IMR-90 (cell line): ENCODE measurements around the gene TMEM120A. TPM values are rescaled to one million over a fixed set of nuclear protein-coding genes. Genes with fewer than 3 reads are reported as not detected.
A peak's percentile ranks its signal among the peaks of the same experiment; 100 is the strongest.

Source experiments
- ATAC-seq: fragments of 200-7000 bp; cut with Tn5 transposase; 2 replicates; pipeline ENCODE4 v1.9.1; 2020; ENCODE audit warnings: low read depth, mild to moderate bottlenecking, moderate library complexity
- BruUV-seq: library from RNA; stranded (reverse); fragments of 400-500 nt; replicated peaks from 2 replicates; lab custom pipeline; 2021; lab: Mats Ljungman, UMichigan
- CTCF ChIA-PET: fragments of 300-600 bp; formaldehyde crosslinking; extraction: SDS; loops from one replicate; lab custom pipeline; 2021; ENCODE audit warnings: antibody characterized with exemption; lab: Yijun Ruan, JAX
- POLR2A ChIA-PET: fragments of 300-600 bp; sonication (Branson Sonifier 250); formaldehyde crosslinking; loops from one replicate; lab custom pipeline; 2022; ENCODE audit warnings: antibody characterized with exemption; ENCODE audit not compliant: unreplicated experiment; lab: Charles Lee
- DNase-seq: peaks from one replicate; pipeline ENCODE4 v3.0.0; 2013
- H2AFZ ChIP-seq: replicated peaks from 2 replicates; pipeline ENCODE3; 2013; ENCODE audit warnings: low read length, mild to moderate bottlenecking; ENCODE audit not compliant: poor library complexity
- H2AK5ac ChIP-seq: 2 replicates; pipeline ENCODE4 v1.6.1; 2013; ENCODE audit warnings: low read depth, low read length, inconsistent platforms
- H2AK9ac ChIP-seq: replicated peaks from 2 replicates; pipeline ENCODE3; 2013; ENCODE audit warnings: mild to moderate bottlenecking, low read depth, low read length, moderate library complexity; ENCODE audit not compliant: poor library complexity
- H2BK120ac ChIP-seq: 2 replicates; pipeline ENCODE4 v1.6.1; 2013; ENCODE audit warnings: low read depth, low read length, inconsistent platforms
- H2BK15ac ChIP-seq: 3 replicates; pipeline ENCODE4 v1.6.1; 2013; ENCODE audit warnings: low read depth, low read length, inconsistent platforms
- H2BK20ac ChIP-seq: 2 replicates; pipeline ENCODE4 v1.6.1; 2013; ENCODE audit warnings: low read depth, mild to moderate bottlenecking, inconsistent platforms, low read length, moderate library complexity
- H2BK5ac ChIP-seq: 2 replicates; pipeline ENCODE4 v1.6.1; 2013; ENCODE audit warnings: mild to moderate bottlenecking, low read depth, low read length, inconsistent platforms; ENCODE audit not compliant: poor library complexity, severe bottlenecking
- H3K14ac ChIP-seq: replicated peaks from 2 replicates; pipeline ENCODE4 v1.6.1; 2013; ENCODE audit warnings: low read depth, low read length, inconsistent platforms
- H3K18ac ChIP-seq: 2 replicates; pipeline ENCODE4 v1.6.1; 2013; ENCODE audit warnings: low read depth, low read length, control low read depth
- H3K23ac ChIP-seq: 2 replicates; pipeline ENCODE4 v1.6.1; 2013; ENCODE audit warnings: low read depth, low read length, inconsistent platforms
- H3K27ac ChIP-seq: 2 replicates; pipeline ENCODE4 v1.5.1; 2013; ENCODE audit warnings: mild to moderate bottlenecking, control low read depth, low read length; ENCODE audit not compliant: insufficient read depth
- H3K27me3 ChIP-seq: 2 replicates; pipeline ENCODE4 v1.6.1; 2013; ENCODE audit warnings: low read length; ENCODE audit not compliant: control insufficient read depth, insufficient read depth
- H3K36me3 ChIP-seq: 2 replicates; pipeline ENCODE4 v1.6.1; 2013; ENCODE audit warnings: low read length, mixed read lengths; ENCODE audit not compliant: control insufficient read depth, insufficient read depth
- H3K4ac ChIP-seq: 2 replicates; pipeline ENCODE4 v1.6.1; 2013; ENCODE audit warnings: low read depth, low read length, inconsistent platforms
- H3K4me1 ChIP-seq: 2 replicates; pipeline ENCODE4 v1.6.1; 2013; ENCODE audit warnings: low read length, mixed read lengths; ENCODE audit not compliant: control insufficient read depth, insufficient read depth
- H3K4me2 ChIP-seq: 2 replicates; pipeline ENCODE4 v1.6.1; 2013; ENCODE audit warnings: low read depth, mild to moderate bottlenecking, control low read depth, low read length, moderate library complexity
- H3K4me3 ChIP-seq: 2 replicates; pipeline ENCODE4 v1.5.1; 2013; ENCODE audit warnings: low read depth, mild to moderate bottlenecking, control low read depth, low read length, moderate library complexity; ENCODE audit not compliant: insufficient read depth
- H3K56ac ChIP-seq: 2 replicates; pipeline ENCODE4 v1.6.1; 2013; ENCODE audit warnings: low read length, inconsistent platforms; ENCODE audit not compliant: insufficient read depth; ENCODE audit errors: extremely low read depth
- H3K79me1 ChIP-seq, 2 experiments: 2 replicates each; pipeline ENCODE4 v1.6.1; 2013; ENCODE audit warnings: low read length in 2 of 2, inconsistent platforms in 1 of 2, low read depth in 1 of 2
- H3K9ac ChIP-seq: 2 replicates; pipeline ENCODE4 v1.6.1; 2013; ENCODE audit warnings: low read depth, low read length, control low read depth
- H3K9me1 ChIP-seq: 2 replicates; pipeline ENCODE4 v1.6.1; 2013; ENCODE audit warnings: low read length, inconsistent platforms; ENCODE audit not compliant: insufficient read depth
- H3K9me3 ChIP-seq: 2 replicates; pipeline ENCODE4 v1.6.1; 2013; ENCODE audit warnings: low read length; ENCODE audit not compliant: control insufficient read depth, insufficient read depth
- H4K20me1 ChIP-seq: 2 replicates; pipeline ENCODE4 v1.6.1; 2013; ENCODE audit warnings: low read length, inconsistent platforms; ENCODE audit not compliant: insufficient read depth
- H4K5ac ChIP-seq: 2 replicates; pipeline ENCODE4 v1.6.1; 2013; ENCODE audit warnings: mild to moderate bottlenecking, low read depth, low read length, control low read depth
- H4K8ac ChIP-seq, 2 experiments: 2 replicates each; pipeline ENCODE4 v1.6.1; 2013; ENCODE audit warnings: low read depth in 2 of 2, low read length in 2 of 2, control low read depth in 1 of 2, inconsistent platforms in 1 of 2
- H4K91ac ChIP-seq: 2 replicates; pipeline ENCODE4 v1.6.1; 2013; ENCODE audit warnings: low read depth, low read length, inconsistent platforms; ENCODE audit not compliant: insufficient read depth
- BHLHE40 ChIP-seq: fragments of 150-350 bp; IDR thresholded peaks from 2 replicates; pipeline ENCODE4 v1.6.1; 2016; ENCODE audit warnings: mild to moderate bottlenecking, low read depth, low read length
- CEBPB ChIP-seq: IDR thresholded peaks from 2 replicates; pipeline ENCODE4 v1.6.1; 2012; ENCODE audit warnings: low read depth, low read length, improper control_type of control experiment
- FOS ChIP-seq: fragments of 150-350 bp; IDR thresholded peaks from 2 replicates; pipeline ENCODE4 v1.6.1; 2016; ENCODE audit warnings: low read depth, low read length
- MXI1 ChIP-seq: IDR thresholded peaks from 2 replicates; pipeline ENCODE4 v1.6.1; 2012; ENCODE audit warnings: low read depth, mild to moderate bottlenecking, low read length, moderate library complexity, borderline replicate concordance
- NFE2L2 ChIP-seq: fragments of 150-350 bp; IDR thresholded peaks from 2 replicates; pipeline ENCODE4 v1.6.1; 2016; ENCODE audit warnings: low read depth, mild to moderate bottlenecking, low read length
- POLR2A ChIP-seq: IDR thresholded peaks from 2 replicates; pipeline ENCODE4 v1.6.1; 2012; ENCODE audit warnings: mild to moderate bottlenecking, low read depth, low read length
- RAD21 ChIP-seq: IDR thresholded peaks from 2 replicates; pipeline ENCODE4 v1.6.1; 2012; ENCODE audit warnings: low read length, improper control_type of control experiment
- WGBS, 2 experiments: methylation state at CpG; one replicate each; pipeline versions ENCODE4 v1.1.5 to v1.1.7; 2013; ENCODE audit warnings: missing lambda C conversion rate in 2 of 2; ENCODE audit not compliant: insufficient read length in 1 of 2; ENCODE audit errors: extremely low coverage in 2 of 2; 5-methylcytosine and 5-hydroxymethylcytosine counted together
- dilution Hi-C: fragments of 300-500 bp; cut with HindIII; formaldehyde crosslinking; loops from one replicate; pipeline ENCODE4 v1.14.3; 2018; ENCODE audit warnings: low sequenced_read_pairs; ENCODE audit not compliant: unreplicated experiment
- in situ Hi-C: fragments of 300-500 bp; cut with MboI; formaldehyde crosslinking; loops from 3 replicates; pipeline ENCODE4 v1.14.3; 2019; ENCODE audit warnings: low sequenced_read_pairs, inconsistent platforms, mixed read lengths
- intact Hi-C: fragments of 100-400 bp; cut with micrococcal nuclease; formaldehyde crosslinking; loops from 2 replicates; pipeline ENCODE4 v1.10.0; 2022
- polyA plus RNA-seq, 3 experiments: library from polyadenylated mRNA; depleted of rRNA; stranded (reverse); fragments of >200 nt; gene quantifications; 2 replicates each; pipeline ENCODE4 v1.2.3, GENCODE V29; 2012; ENCODE audit warnings: low replicate concordance in 1 of 3
- total RNA-seq: library from RNA; depleted of rRNA; stranded (reverse); fragments of >200 nt; gene quantifications from 2 replicates; pipeline ENCODE4 v1.2.3, GENCODE V29; 2012
- TF ChIP-seq, protein P1 (sequence below): conservative IDR thresholded peaks from 2 replicates; pipeline ENCODE4 v1.5.1; 2012; ENCODE audit warnings: mild to moderate bottlenecking, low read depth, low read length, improper control_type of control experiment
- TF ChIP-seq, protein P2 (sequence below): fragments of 150-350 bp; IDR thresholded peaks from 2 replicates; pipeline ENCODE4 v1.6.1; 2017; ENCODE audit warnings: mild to moderate bottlenecking, antibody characterized with exemption, low read length, low read depth

The TMEM120A gene
- total and polyA plus RNA-seq, 2 of the 4 experiments (the other 2 are of a cell fraction), result 32.1 to 39.3 TPM

DNA sequence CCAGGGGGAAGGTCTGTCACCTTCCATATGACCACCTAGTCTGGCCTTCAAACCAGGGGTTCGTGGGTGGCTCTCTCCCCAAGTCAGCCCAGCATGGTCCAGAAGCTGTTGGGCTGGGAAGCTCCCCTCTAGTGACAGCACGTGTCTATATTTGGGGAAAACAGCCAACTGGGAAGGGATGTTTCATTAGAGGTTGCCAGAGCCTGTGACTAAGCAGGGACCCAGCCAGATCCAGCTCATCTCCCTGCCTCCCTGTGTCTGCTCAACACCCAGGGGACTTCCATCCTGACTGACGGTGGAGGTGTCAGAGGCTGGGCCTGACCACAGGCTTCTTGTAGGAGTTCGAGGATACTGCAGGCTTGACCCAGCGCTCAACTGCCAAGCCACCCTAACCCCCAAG, 42.9 kb upstream of the TMEM120A start:
- peaks cover 13 to 59% of the 10 kb centered on the region in 2 experiments for H3K79me1 ChIP-seq
- in situ Hi-C loops (loop anchor here (25.0 kb wide), 1 partner anchor 500 kb away; no protein-coding TSS in a partner anchor), intact Hi-C loops (no loop called here), dilution Hi-C loops (no loop called here)
- H4K8ac ChIP-seq, result peak overlapping the region in 1 of 2 experiments; percentile 53; a peak in 1 of 4 replicates
- H3K9me1 ChIP-seq, result peaks cover 23% of the 10 kb centered on the region
- H3K27me3 ChIP-seq, result no peaks in the 10 kb centered on the region
- H3K56ac ChIP-seq, result no peak overlapping the region
- H3K4me3 ChIP-seq, result no peak overlapping the region
- peak overlapping the region; percentile 11; the same call in 1 of the 2 replicates for H3K23ac ChIP-seq
- H3K27ac ChIP-seq, result peak overlapping the region; percentile 28
- H3K36me3 ChIP-seq, result peaks cover 8% of the 10 kb centered on the region
- ATAC-seq, result peak; percentile 95
- peak overlapping the region; percentile 71 for H2AFZ ChIP-seq
- CTCF ChIA-PET, result interaction anchor here (1.4 kb wide), 1 partner anchor 11 kb away, joined by 14 read pairs; the partner anchor contains the start of genes MDH2 and STYXL1
- TF ChIP-seq, protein P1, sequence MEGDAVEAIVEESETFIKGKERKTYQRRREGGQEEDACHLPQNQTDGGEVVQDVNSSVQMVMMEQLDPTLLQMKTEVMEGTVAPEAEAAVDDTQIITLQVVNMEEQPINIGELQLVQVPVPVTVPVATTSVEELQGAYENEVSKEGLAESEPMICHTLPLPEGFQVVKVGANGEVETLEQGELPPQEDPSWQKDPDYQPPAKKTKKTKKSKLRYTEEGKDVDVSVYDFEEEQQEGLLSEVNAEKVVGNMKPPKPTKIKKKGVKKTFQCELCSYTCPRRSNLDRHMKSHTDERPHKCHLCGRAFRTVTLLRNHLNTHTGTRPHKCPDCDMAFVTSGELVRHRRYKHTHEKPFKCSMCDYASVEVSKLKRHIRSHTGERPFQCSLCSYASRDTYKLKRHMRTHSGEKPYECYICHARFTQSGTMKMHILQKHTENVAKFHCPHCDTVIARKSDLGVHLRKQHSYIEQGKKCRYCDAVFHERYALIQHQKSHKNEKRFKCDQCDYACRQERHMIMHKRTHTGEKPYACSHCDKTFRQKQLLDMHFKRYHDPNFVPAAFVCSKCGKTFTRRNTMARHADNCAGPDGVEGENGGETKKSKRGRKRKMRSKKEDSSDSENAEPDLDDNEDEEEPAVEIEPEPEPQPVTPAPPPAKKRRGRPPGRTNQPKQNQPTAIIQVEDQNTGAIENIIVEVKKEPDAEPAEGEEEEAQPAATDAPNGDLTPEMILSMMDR, result no peak
- TF ChIP-seq RAD21 (no peak), CEBPB (no peak), POLR2A (no peak), MXI1 (peak; percentile 75; the same call in 1 of the 2 replicates), BHLHE40 (peak; percentile 87), NFE2L2 (peak; percentile 34; the same call in 1 of the 2 replicates), FOS (peak; percentile 51; the same call in 1 of the 2 replicates)
- TF ChIP-seq, protein P2, sequence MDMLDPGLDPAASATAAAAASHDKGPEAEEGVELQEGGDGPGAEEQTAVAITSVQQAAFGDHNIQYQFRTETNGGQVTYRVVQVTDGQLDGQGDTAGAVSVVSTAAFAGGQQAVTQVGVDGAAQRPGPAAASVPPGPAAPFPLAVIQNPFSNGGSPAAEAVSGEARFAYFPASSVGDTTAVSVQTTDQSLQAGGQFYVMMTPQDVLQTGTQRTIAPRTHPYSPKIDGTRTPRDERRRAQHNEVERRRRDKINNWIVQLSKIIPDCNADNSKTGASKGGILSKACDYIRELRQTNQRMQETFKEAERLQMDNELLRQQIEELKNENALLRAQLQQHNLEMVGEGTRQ, result peak; percentile 81
- H3K18ac ChIP-seq, result peak overlapping the region; percentile 12; the same call in 1 of the 2 replicates
- no peak overlapping the region for H4K5ac ChIP-seq
- peak overlapping the region; percentile 63; the same call in 1 of the 2 replicates for H2BK120ac ChIP-seq
- peak overlapping the region; percentile 55; the same call in 1 of the 2 replicates for H2BK20ac ChIP-seq
- peak overlapping the region; percentile 82; the same call in 2 of the 3 replicates for H2BK15ac ChIP-seq
- H3K4me2 ChIP-seq, result no peak overlapping the region
- BruUV-seq, result no TSS peak
- no peak overlapping the region for H3K9ac ChIP-seq
- no CpG with 5 or more reads among the region's 5 CpGs for WGBS, 2 experiments
- peak overlapping the region; percentile 93 for H2AK9ac ChIP-seq
- H3K9me3 ChIP-seq, result no peaks in the 10 kb centered on the region
- H4K20me1 ChIP-seq, result peaks cover 10% of the 10 kb centered on the region
- peaks cover 6% of the 10 kb centered on the region for H3K4me1 ChIP-seq
- peak overlapping the region; percentile 93 for H2AK5ac ChIP-seq
- peak overlapping the region; percentile 69 for H2BK5ac ChIP-seq
- peak overlapping the region; percentile 89; the same call in 1 of the 2 replicates for H3K14ac ChIP-seq
- peak; percentile 92 for DNase-seq
- peak overlapping the region; percentile 92 for H4K91ac ChIP-seq
- POLR2A ChIA-PET, result interaction anchor here (0.6 kb wide), 1 partner anchor 48 kb away, joined by 12 read pairs; no protein-coding TSS in a partner anchor
- H3K4ac ChIP-seq, result peak overlapping the region; percentile 84
